SU-DHL-6 (cell line): ENCODE results near the gene SLC6A17.

Source experiments
- H2AFZ ChIP-seq: fragments of 200-600 bp; sonication (generic); 2 replicates; pipeline ENCODE4 v1.6.1; 2014; ENCODE audit warnings: low read depth, mild to moderate bottlenecking, moderate library complexity, mixed read lengths, antibody characterized with exemption, low read length; ENCODE audit not compliant: severe bottlenecking
- H3F3A ChIP-seq: fragments of 200-600 bp; shearing (Covaris generic); 2 replicates; pipeline ENCODE4 v1.6.0; 2016; ENCODE audit warnings: antibody characterized with exemption, mild to moderate bottlenecking; ENCODE audit not compliant: insufficient read depth
- H3K27ac ChIP-seq: fragments of 200-600 bp; sonication (generic); 2 replicates; pipeline ENCODE4 v1.5.1; 2016; ENCODE audit warnings: low read depth, mild to moderate bottlenecking, low read length, moderate library complexity, mixed read lengths
- H3K27me3 ChIP-seq: fragments of 200-600 bp; sonication (generic), shearing (Covaris generic); 2 replicates; pipeline ENCODE4 v1.6.0; 2014; ENCODE audit warnings: mild to moderate bottlenecking, low read length
- H3K36me3 ChIP-seq: fragments of 200-600 bp; sonication (generic); 2 replicates; pipeline ENCODE4 v1.6.1; 2014; ENCODE audit warnings: mild to moderate bottlenecking, low read length, mixed read lengths
- H3K4me2 ChIP-seq: fragments of 300-600, 200-600 bp; shearing (Covaris generic), sonication (generic); 2 replicates; pipeline ENCODE4 v1.6.0; 2014; ENCODE audit warnings: low read length, low read depth, mild to moderate bottlenecking; ENCODE audit not compliant: poor library complexity, severe bottlenecking
- H3K4me3 ChIP-seq: fragments of 200-600 bp; sonication (generic); 2 replicates; pipeline ENCODE4 v1.5.1; 2014; ENCODE audit warnings: antibody characterized with exemption, low read length, mild to moderate bottlenecking, mixed read lengths; ENCODE audit not compliant: insufficient read depth, poor library complexity, severe bottlenecking
- H3K79me2 ChIP-seq: fragments of 200-600 bp; sonication (generic); 2 replicates; pipeline ENCODE4 v1.6.1; 2014; ENCODE audit warnings: mild to moderate bottlenecking, low read length, moderate library complexity; ENCODE audit not compliant: insufficient read depth
- H3K9ac ChIP-seq: fragments of 200-600 bp; sonication (generic); 2 replicates; pipeline ENCODE4 v1.7.0; 2014; ENCODE audit warnings: mild to moderate bottlenecking, low read length
- H3K9me2 ChIP-seq: fragments of 200-600 bp; sonication (generic); replicated peaks from 2 replicates; pipeline ENCODE4 v1.6.1; 2014; ENCODE audit warnings: low read length; ENCODE audit not compliant: insufficient read depth
- H3K9me3 ChIP-seq: fragments of 200-600 bp; sonication (generic); 2 replicates; pipeline ENCODE4 v1.6.1; 2014; ENCODE audit warnings: low read length, mixed read lengths; ENCODE audit not compliant: insufficient read depth
- H4K20me1 ChIP-seq: fragments of 200-600 bp; sonication (generic); 2 replicates; pipeline ENCODE4 v1.6.1; 2014; ENCODE audit warnings: low read depth, mild to moderate bottlenecking, antibody characterized with exemption, low read length, moderate library complexity, mixed read lengths
- EZH2phosphoT487 ChIP-seq: fragments of 200-600 bp; sonication (generic), shearing (Covaris generic); conservative IDR thresholded peaks from 2 replicates; pipeline ENCODE4 v1.6.1; 2018; ENCODE audit warnings: mild to moderate bottlenecking, antibody characterized with exemption, low read length, moderate library complexity, mixed read lengths
- TF ChIP-seq, protein P1 (sequence below): fragments of 200-600 bp; sonication (generic); IDR thresholded peaks from one replicate; pipeline ENCODE4 v1.5.1; 2017; ENCODE audit warnings: antibody characterized with exemption, mild to moderate bottlenecking, low read length, moderate library complexity; ENCODE audit not compliant: insufficient read depth, poor library complexity, severe bottlenecking

Gene SLC6A17

DNA sequence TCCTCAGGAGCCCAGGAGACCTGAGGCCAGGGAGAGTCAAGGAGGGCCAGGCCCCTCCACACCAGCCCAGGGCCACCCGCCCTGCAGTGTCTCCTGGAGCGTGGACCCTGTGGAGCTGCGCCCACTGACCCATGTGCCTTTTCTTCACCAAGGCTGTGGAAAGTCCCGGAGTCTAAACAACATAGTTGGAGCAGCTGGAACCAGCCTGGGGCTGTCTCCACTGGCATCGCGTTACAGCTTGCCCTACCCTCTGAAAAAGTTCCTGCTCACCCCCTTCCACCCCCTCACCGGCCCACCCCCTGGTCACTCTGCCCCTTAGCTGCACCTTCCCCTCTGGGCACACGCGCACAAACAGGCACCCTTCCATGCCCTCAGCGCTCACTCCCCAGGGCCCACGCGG is 78.1 kb downstream of the SLC6A17 start:
- Histone ChIP-seq H3K27ac (no peak overlapping the region), H3K9me2 (no peaks in the 10 kb centered on the region), H2AFZ (no peak overlapping the region), H3K36me3 (no peaks in the 10 kb centered on the region), H3K27me3 (no peaks in the 10 kb centered on the region), H3K4me2 (no peak overlapping the region), H4K20me1 (no peaks in the 10 kb centered on the region), H3K9ac (no peak overlapping the region), H3F3A (no peaks in the 10 kb centered on the region), H3K9me3 (no peaks in the 10 kb centered on the region), H3K4me3 (no peak overlapping the region), H3K79me2 (no peaks in the 10 kb centered on the region)
- no peak for TF ChIP-seq EZH2phosphoT487
- TF ChIP-seq, protein P1, sequence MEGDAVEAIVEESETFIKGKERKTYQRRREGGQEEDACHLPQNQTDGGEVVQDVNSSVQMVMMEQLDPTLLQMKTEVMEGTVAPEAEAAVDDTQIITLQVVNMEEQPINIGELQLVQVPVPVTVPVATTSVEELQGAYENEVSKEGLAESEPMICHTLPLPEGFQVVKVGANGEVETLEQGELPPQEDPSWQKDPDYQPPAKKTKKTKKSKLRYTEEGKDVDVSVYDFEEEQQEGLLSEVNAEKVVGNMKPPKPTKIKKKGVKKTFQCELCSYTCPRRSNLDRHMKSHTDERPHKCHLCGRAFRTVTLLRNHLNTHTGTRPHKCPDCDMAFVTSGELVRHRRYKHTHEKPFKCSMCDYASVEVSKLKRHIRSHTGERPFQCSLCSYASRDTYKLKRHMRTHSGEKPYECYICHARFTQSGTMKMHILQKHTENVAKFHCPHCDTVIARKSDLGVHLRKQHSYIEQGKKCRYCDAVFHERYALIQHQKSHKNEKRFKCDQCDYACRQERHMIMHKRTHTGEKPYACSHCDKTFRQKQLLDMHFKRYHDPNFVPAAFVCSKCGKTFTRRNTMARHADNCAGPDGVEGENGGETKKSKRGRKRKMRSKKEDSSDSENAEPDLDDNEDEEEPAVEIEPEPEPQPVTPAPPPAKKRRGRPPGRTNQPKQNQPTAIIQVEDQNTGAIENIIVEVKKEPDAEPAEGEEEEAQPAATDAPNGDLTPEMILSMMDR = no peak

DNA sequence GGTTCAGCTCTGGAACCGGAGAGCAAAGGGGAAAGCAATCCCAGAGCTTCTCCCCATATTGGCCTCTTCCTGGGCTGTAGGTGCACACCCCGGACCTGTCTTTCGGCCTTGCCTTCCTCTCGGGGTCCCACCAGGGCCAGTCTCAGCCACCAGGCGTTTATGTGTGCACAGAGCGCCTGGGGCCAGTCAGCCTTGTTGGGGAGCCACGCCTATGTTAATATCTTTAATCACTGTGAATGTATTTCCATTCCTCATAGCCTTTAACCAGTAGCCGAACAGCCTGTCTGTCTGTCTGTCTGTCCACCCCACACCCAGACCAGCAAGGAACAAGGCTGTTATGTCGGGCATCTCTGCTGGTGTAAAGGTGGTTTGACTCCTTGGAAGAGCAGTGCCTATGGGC is 78.6 kb downstream of the SLC6A17 start:
- no peaks in the 10 kb centered on the region for H3K9me2 ChIP-seq
- H3K79me2 ChIP-seq = no peaks in the 10 kb centered on the region
- no peak overlapping the region for H3K9ac ChIP-seq
- H3K4me3 ChIP-seq = no peak overlapping the region
- no peaks in the 10 kb centered on the region for H4K20me1 ChIP-seq
- no peaks in the 10 kb centered on the region for H3K27me3 ChIP-seq
- TF ChIP-seq, protein P1 = no peak
- no peak for TF ChIP-seq EZH2phosphoT487
- H3F3A ChIP-seq = no peaks in the 10 kb centered on the region
- no peak overlapping the region for H3K27ac ChIP-seq
- no peak overlapping the region for H2AFZ ChIP-seq
- H3K4me2 ChIP-seq = no peak overlapping the region
- no peaks in the 10 kb centered on the region for H3K36me3 ChIP-seq
- no peaks in the 10 kb centered on the region for H3K9me3 ChIP-seq

DNA sequence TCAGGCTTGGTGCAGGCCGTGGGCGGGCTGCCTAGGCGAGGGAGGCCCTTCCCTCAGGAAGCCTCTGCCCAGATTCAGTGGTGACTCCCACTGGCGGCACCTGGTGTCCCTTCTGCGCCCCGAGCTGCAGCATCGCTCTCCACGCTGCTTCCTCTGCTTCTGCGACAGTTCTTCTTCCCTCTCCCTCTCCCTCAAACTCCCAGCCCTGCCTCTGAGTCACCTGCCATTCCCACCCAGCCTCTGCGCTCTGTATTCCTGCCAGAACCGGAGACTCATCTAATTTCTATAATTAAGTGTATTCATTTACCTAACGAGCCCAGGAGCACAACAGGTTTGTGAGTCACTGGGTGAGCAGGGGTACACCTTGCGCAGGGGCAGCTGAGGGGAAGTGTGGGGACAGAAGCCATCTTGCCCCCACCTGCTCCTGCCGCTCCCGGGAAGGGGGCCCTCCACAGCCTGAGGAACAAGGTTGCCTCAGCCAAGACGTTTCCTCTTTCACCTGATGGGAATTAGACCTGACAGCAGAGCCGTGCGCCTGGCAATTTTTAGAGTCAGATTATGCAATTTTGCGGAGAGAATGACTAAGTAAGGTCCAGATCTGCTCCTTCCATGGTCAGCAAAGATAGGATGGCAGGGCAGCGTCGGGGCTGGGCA is 79.2 kb downstream of the SLC6A17 start:
- no peaks in the 10 kb centered on the region for H3K36me3 ChIP-seq
- H3K79me2 ChIP-seq = no peaks in the 10 kb centered on the region
- no peaks in the 10 kb centered on the region for H3K9me3 ChIP-seq
- no peak for TF ChIP-seq EZH2phosphoT487
- TF ChIP-seq, protein P1 = no peak
- H3K27me3 ChIP-seq = no peaks in the 10 kb centered on the region
- no peak overlapping the region for H3K9ac ChIP-seq
- H3K4me3 ChIP-seq = no peak overlapping the region
- H4K20me1 ChIP-seq = no peaks in the 10 kb centered on the region
- no peak overlapping the region for H2AFZ ChIP-seq
- no peak overlapping the region for H3K27ac ChIP-seq
- no peak overlapping the region for H3K4me2 ChIP-seq
- H3F3A ChIP-seq = no peaks in the 10 kb centered on the region
- no peaks in the 10 kb centered on the region for H3K9me2 ChIP-seq
